Caco-2 (cell line): ENCODE data around the gene TREH. TPM values are rescaled to one million over a fixed set of nuclear protein-coding genes. Genes with fewer than 3 reads are reported as not detected.
A peak's percentile ranks its signal among the peaks of the same experiment; 100 is the strongest.

Source experiments
- BruUV-seq: library from RNA; stranded (reverse); fragments of 400-500 nt; replicated peaks from 2 replicates; lab custom pipeline; 2021; lab: Mats Ljungman, UMichigan
- CTCF ChIA-PET: fragments of 300-600 bp; sonication (Branson Sonifier 250); formaldehyde crosslinking; loops from one replicate; lab custom pipeline; 2022; ENCODE audit warnings: antibody characterized with exemption; lab: Charles Lee
- POLR2A ChIA-PET: fragments of 300-600 bp; sonication (Branson Sonifier 250); formaldehyde crosslinking; loops from one replicate; lab custom pipeline; 2022; ENCODE audit warnings: antibody characterized with exemption; lab: Charles Lee
- DNase-seq, 2 experiments: peaks; one replicate each; pipeline versions ENCODE4 v3.0.0 to v3.0.0-alpha.2; 2020 to 2022
- H3K27me3 ChIP-seq: replicated peaks from 2 replicates; pipeline ENCODE4 v1.6.0; 2011; ENCODE audit warnings: low read length; ENCODE audit not compliant: control insufficient read depth, insufficient read depth
- H3K36me3 ChIP-seq: 2 replicates; pipeline ENCODE4 v1.5.1; 2011; ENCODE audit warnings: low read length; ENCODE audit not compliant: control insufficient read depth, insufficient read depth
- H3K4me1 ChIP-seq: fragments of 250-450 bp; sonication (Bioruptor Pico); 2 replicates; pipeline ENCODE4 v1.5.1; 2020; ENCODE audit warnings: mild to moderate bottlenecking
- H3K4me3 ChIP-seq: 2 replicates; pipeline ENCODE4 v1.5.1; 2011; ENCODE audit warnings: low read depth, mild to moderate bottlenecking, control low read depth, low read length
- H3K9me3 ChIP-seq: fragments of 250-450 bp; sonication (Bioruptor Pico); 2 replicates; pipeline ENCODE4 v1.5.1; 2020; ENCODE audit warnings: mild to moderate bottlenecking, moderate library complexity
- H3K27ac Mint-ChIP-seq: one replicate; pipeline ENCODE4 v1.8.0; 2022; ENCODE audit warnings: mixed read lengths; ENCODE audit not compliant: unreplicated experiment
- H3K27me3 Mint-ChIP-seq: one replicate; pipeline ENCODE4 v1.8.0; 2022; ENCODE audit warnings: mixed read lengths; ENCODE audit not compliant: insufficient read depth, unreplicated experiment
- H3K36me3 Mint-ChIP-seq: one replicate; pipeline ENCODE4 v1.8.0; 2022; ENCODE audit warnings: mild to moderate bottlenecking, mixed read lengths; ENCODE audit not compliant: insufficient read depth, unreplicated experiment
- H3K4me1 Mint-ChIP-seq: one replicate; pipeline ENCODE4 v1.8.0; 2022; ENCODE audit warnings: low read depth, mixed read lengths; ENCODE audit not compliant: unreplicated experiment
- H3K4me3 Mint-ChIP-seq: one replicate; pipeline ENCODE4 v1.8.0; 2022; ENCODE audit warnings: mild to moderate bottlenecking, moderate library complexity, mixed read lengths; ENCODE audit not compliant: unreplicated experiment
- H3K9me3 Mint-ChIP-seq: one replicate; pipeline ENCODE4 v1.8.0; 2022; ENCODE audit warnings: mixed read lengths; ENCODE audit not compliant: unreplicated experiment
- CTCF ChIP-seq, 2 experiments: fragments of 200-600 bp in 1 of 2; IDR thresholded peaks; 1 replicate in 1 of 2; 2 replicates in 1 of 2; pipeline versions ENCODE4 v1.5.1 to v1.8.0; 2011 to 2022; ENCODE audit warnings: antibody characterized with exemption in 1 of 2, control low read depth in 1 of 2, inconsistent platforms in 1 of 2, low read depth in 1 of 2, low read length in 1 of 2, mild to moderate bottlenecking in 1 of 2, moderate library complexity in 1 of 2; ENCODE audit not compliant: insufficient read depth in 1 of 2, severe bottlenecking in 1 of 2, unreplicated experiment in 1 of 2
- intact Hi-C: fragments of 100-400 bp; cut with micrococcal nuclease; formaldehyde crosslinking; loops from one replicate; pipeline ENCODE4 v1.10.0; 2022; ENCODE audit not compliant: unreplicated experiment
- total RNA-seq: library from RNA; stranded (reverse); gene quantifications from 2 replicates; pipeline ENCODE4 v1.2.3, GENCODE V29; 2022

TREH gene
- total RNA-seq, 1 experiment from 2014 or later, result not detected

- Histone ChIP-seq H3K4me3 (no peak overlapping the region), H3K36me3 (no peaks in the 10 kb centered on the region), H3K4me1 (peaks cover 5% of the 10 kb centered on the region; the same call in 1 of the 2 replicates), H3K27me3 (no peaks in the 10 kb centered on the region), H3K9me3 (peaks cover 8% of the 10 kb centered on the region; the same call in 1 of the 2 replicates)
- H3K27ac Mint-ChIP-seq, result no peak overlapping the region
- intact Hi-C loops, result no loop called here
- TF ChIP-seq CTCF (IDR thresholded peaks at IDR 0.05; ENCODE audit: insufficient read depth in 1 of 2, low read depth in 1 of 2, low read length in 1 of 2, severe bottlenecking in 1 of 2, unreplicated experiment in 1 of 2), result no peak
- no peak for DNase-seq
- H3K9me3 Mint-ChIP-seq, result peaks cover 5% of the 10 kb centered on the region
- H3K4me1 Mint-ChIP-seq, result no peaks in the 10 kb centered on the region
- ChIA-PET POLR2A (no interaction called here), CTCF (interaction anchor here (0.6 kb wide), 1 partner anchor 54 kb away, joined by 3 read pairs; no protein-coding TSS in a partner anchor)
- BruUV-seq, result no TSS peak
- no peaks in the 10 kb centered on the region for H3K27me3 Mint-ChIP-seq
- no peaks in the 10 kb centered on the region for H3K36me3 Mint-ChIP-seq
- no peak overlapping the region for H3K4me3 Mint-ChIP-seq
Observed at GRCh38 chr11:118705111-118705741, 25.8 kb upstream of the TREH start.

DNA sequence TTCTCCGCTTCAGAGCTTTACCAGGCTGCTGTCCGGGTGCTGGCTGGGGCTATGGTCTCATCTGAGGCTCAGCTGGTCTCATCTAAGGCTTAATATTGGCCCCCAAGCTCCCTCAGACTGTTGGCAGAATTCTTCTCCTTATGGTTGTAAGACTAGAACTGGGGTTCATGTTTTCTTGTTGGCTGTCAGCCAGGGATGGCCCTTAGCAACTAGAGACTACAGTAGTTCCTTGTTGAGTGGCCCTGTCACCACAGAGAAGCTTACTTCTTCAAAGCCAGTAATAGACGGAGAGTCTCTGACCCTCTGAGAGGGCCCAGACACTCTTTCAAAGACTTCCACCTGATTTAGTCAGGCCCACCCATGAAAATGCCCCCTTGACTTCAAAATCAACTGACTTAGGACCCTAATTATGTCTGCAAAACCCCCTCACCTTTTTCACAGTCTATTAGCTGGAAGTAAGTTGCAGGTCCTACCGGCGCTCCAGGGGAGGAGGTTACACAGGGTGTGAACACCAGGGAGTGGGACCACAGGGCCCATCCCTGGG is 24.2 kb upstream of the TREH start:
- ChIA-PET POLR2A (no interaction called here), CTCF (no interaction called here)
- Histone ChIP-seq H3K36me3 (no peaks in the 10 kb centered on the region), H3K4me3 (no peak overlapping the region), H3K27me3 (no peaks in the 10 kb centered on the region), H3K4me1 (peaks cover 5% of the 10 kb centered on the region; the same call in 1 of the 2 replicates), H3K9me3 (peaks cover 9% of the 10 kb centered on the region; the same call in 1 of the 2 replicates)
- no TSS peak for BruUV-seq
- no peak overlapping the region for H3K27ac Mint-ChIP-seq
- no peak overlapping the region for H3K4me3 Mint-ChIP-seq
- H3K27me3 Mint-ChIP-seq, result no peaks in the 10 kb centered on the region
- TF ChIP-seq CTCF (IDR thresholded peaks at IDR 0.05; ENCODE audit: insufficient read depth in 1 of 2, low read depth in 1 of 2, low read length in 1 of 2, severe bottlenecking in 1 of 2, unreplicated experiment in 1 of 2), result no peak
- H3K4me1 Mint-ChIP-seq, result no peaks in the 10 kb centered on the region
- DNase-seq, result peak in 1 of 2 experiments; percentile 23
- H3K9me3 Mint-ChIP-seq, result peaks cover 17% of the 10 kb centered on the region
- H3K36me3 Mint-ChIP-seq, result no peaks in the 10 kb centered on the region
- intact Hi-C loops, result no loop called here

GRCh38 chr11:118699506-118700220 is 20.2 kb upstream of the TREH start:
- no TSS peak for BruUV-seq

More at GRCh38 chr11:118699506-118700220, 20.2 kb upstream of the TREH start:
- no peak overlapping the region for H3K4me3 ChIP-seq
- no peak for DNase-seq
- Mint-ChIP-seq H3K27me3 (no peaks in the 10 kb centered on the region), H3K27ac (no peak overlapping the region), H3K36me3 (no peaks in the 10 kb centered on the region), H3K4me3 (no peak overlapping the region), H3K9me3 (peaks cover 17% of the 10 kb centered on the region), H3K4me1 (no peaks in the 10 kb centered on the region)
- no peaks in the 10 kb centered on the region for H3K4me1 ChIP-seq
- TF ChIP-seq CTCF (IDR thresholded peaks at IDR 0.05; ENCODE audit: insufficient read depth in 1 of 2, low read depth in 1 of 2, low read length in 1 of 2, severe bottlenecking in 1 of 2, unreplicated experiment in 1 of 2), result no peak
- intact Hi-C loops, result no loop called here
- CTCF ChIA-PET, result no interaction called here
- POLR2A ChIA-PET, result interaction anchor here (0.6 kb wide), 1 partner anchor 91 kb away, joined by 4 read pairs; the partner anchor contains the start of gene DDX6
- no peaks in the 10 kb centered on the region for H3K27me3 ChIP-seq
- peaks cover 9% of the 10 kb centered on the region; the same call in 1 of the 2 replicates for H3K9me3 ChIP-seq
- H3K36me3 ChIP-seq, result no peaks in the 10 kb centered on the region
